ENCODE data around the gene NCAM1.

Gene NCAM1

GRCh38 chr11:113267493-113267892 lies 306.3 kb downstream of the NCAM1 start:
- no peak overlapping the region for H3K4me3 ChIP-seq (ENCODE audit: low read depth, low read length)
- H3K36me3 ChIP-seq: peaks cover 65% of the 10 kb centered on the region
- TF ChIP-seq CTCF (IDR thresholded peaks at IDR 0.05; ENCODE audit: low read depth, low read length): no peak
- H3K4me1 ChIP-seq: no peaks in the 10 kb centered on the region
- no peaks in the 10 kb centered on the region for H3K9me3 ChIP-seq
- no peak for DNase-seq
- no peaks in the 10 kb centered on the region for H3K27me3 ChIP-seq

DNA sequence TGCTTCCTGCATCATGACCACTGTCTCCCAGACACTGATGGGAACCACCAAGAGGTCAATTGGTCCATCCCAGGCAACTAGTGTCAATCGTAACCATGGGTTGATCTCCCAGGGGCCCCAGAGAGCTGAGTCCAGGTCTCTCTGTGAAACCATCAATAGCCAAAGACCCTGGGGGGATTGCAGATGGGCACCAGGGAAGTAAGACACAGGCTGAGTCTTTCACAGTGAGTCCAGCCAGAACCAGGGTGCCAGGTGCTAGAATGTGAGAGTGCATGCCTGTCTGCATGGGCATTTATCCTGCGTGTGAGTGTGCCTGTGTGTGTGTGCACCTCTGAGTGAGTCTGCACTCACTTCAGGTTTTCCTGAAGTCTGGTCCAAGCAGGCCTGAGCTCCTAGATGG lies 307.9 kb downstream of the NCAM1 start:
- peaks cover 9% of the 10 kb centered on the region for H3K4me1 ChIP-seq
- TF ChIP-seq CTCF (IDR thresholded peaks at IDR 0.05; ENCODE audit: low read depth, low read length): no peak
- no peak for DNase-seq

GRCh38 chr11:113269636-113270035 lies 308.4 kb downstream of the NCAM1 start:
- H3K4me1 ChIP-seq: peaks cover 15% of the 10 kb centered on the region
- no peak overlapping the region for H3K4me3 ChIP-seq (ENCODE audit: low read depth, low read length)
- peaks cover 55% of the 10 kb centered on the region for H3K36me3 ChIP-seq
- no peak for TF ChIP-seq CTCF (IDR thresholded peaks at IDR 0.05; ENCODE audit: low read depth, low read length)
- H3K9me3 ChIP-seq: no peaks in the 10 kb centered on the region
- no peak for DNase-seq
- H3K27me3 ChIP-seq: no peaks in the 10 kb centered on the region

More for the DNA sequence above, 307.9 kb downstream of the NCAM1 start:
- Histone ChIP-seq H3K4me3 (ENCODE audit: low read depth, low read length) (no peak overlapping the region), H3K36me3 (peaks cover 59% of the 10 kb centered on the region), H3K27me3 (no peaks in the 10 kb centered on the region), H3K9me3 (no peaks in the 10 kb centered on the region)

GRCh38 chr11:113270080-113270479 lies 308.9 kb downstream of the NCAM1 start:
- Histone ChIP-seq H3K4me1 (peaks cover 17% of the 10 kb centered on the region), H3K9me3 (no peaks in the 10 kb centered on the region), H3K4me3 (ENCODE audit: low read depth, low read length) (no peak overlapping the region), H3K27me3 (no peaks in the 10 kb centered on the region), H3K36me3 (peaks cover 55% of the 10 kb centered on the region)
- DNase-seq: no peak
- no peak for TF ChIP-seq CTCF (IDR thresholded peaks at IDR 0.05; ENCODE audit: low read depth, low read length)

- Histone ChIP-seq H3K4me1 (peaks cover 17% of the 10 kb centered on the region), H3K36me3 (peaks cover 64% of the 10 kb centered on the region), H3K4me3 (ENCODE audit: low read depth, low read length) (no peak overlapping the region), H3K27me3 (no peaks in the 10 kb centered on the region), H3K9me3 (no peaks in the 10 kb centered on the region)
- TF ChIP-seq CTCF (IDR thresholded peaks at IDR 0.05; ENCODE audit: low read depth, low read length): no peak
- no peak for DNase-seq
Measured at GRCh38 chr11:113271551-113272245, 310.5 kb downstream of the NCAM1 start.

DNA sequence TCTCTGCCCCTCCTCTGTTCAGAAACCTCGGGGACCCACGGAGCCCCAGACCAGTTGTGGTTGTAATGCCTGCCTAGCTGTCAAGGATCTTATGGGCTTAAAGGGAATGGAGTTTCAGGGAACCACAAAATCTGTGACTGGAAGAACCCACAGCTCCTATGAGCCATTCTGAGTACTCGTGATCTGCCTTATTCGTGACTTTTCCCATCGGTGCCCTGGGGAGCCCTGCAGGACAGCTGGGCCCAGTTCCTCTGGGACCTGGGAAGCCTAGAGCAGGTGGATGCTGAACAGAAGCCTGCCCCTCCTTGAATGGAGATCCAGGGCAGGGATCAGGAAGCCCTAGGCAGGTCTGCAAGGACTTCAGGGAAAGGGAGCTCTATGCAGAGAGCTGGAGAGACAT lies 311.1 kb downstream of the NCAM1 start:
- Histone ChIP-seq H3K27me3 (no peaks in the 10 kb centered on the region), H3K4me3 (ENCODE audit: low read depth, low read length) (no peak overlapping the region), H3K4me1 (peaks cover 17% of the 10 kb centered on the region), H3K36me3 (peaks cover 64% of the 10 kb centered on the region), H3K9me3 (no peaks in the 10 kb centered on the region)
- no peak for TF ChIP-seq CTCF (IDR thresholded peaks at IDR 0.05; ENCODE audit: low read depth, low read length)
- no peak for DNase-seq

All from BE2C (cell line).